ENCODE measurements around the gene UST. TPM values are rescaled to one million over a fixed set of nuclear protein-coding genes. Genes with fewer than 3 reads are reported as not detected.

UST gene
- total and polyA plus RNA-seq, 2 of the 8 experiments (the other 6 are each of a cell fraction or from before 2014, with no cell fraction given): 13.5 to 34.5 TPM

GRCh38 chr6:149031201-149031858 lies 284.5 kb downstream of the UST start:
- Histone ChIP-seq H2BK12ac (ENCODE audit: low read depth, low read length) (0 out of 2 replicates have a peak overlapping the region, but pooled peaks have one; percentile 50), H3K23ac (ENCODE audit: insufficient read length) (no peak overlapping the region), H3K4me1 (replicated peaks in 1 of 4; ENCODE audit: control insufficient read depth in 3 of 4, insufficient read depth in 4 of 4, low read length in 3 of 4) (peaks cover 0 to 3% (median 2%) of the 10 kb centered on the region in 4 experiments; a peak in 2 of 7 replicates), H3K56ac (replicated peaks; ENCODE audit: insufficient read length, low read depth, low read length) (no peak overlapping the region), H3K27ac (ENCODE audit: low read depth, low read length) (no peak overlapping the region), H2BK5ac (ENCODE audit: low read depth, low read length) (0 out of 2 replicates have a peak overlapping the region, but pooled peaks have one; percentile 57), H2AK5ac (ENCODE audit: low read depth, low read length) (no peak overlapping the region), H4K20me1 (replicated peaks in 1 of 2; ENCODE audit: control insufficient read depth in 1 of 2, insufficient read depth in 2 of 2, low read length in 2 of 2) (no peaks in the 10 kb centered on the region), H4K91ac (replicated peaks; ENCODE audit: insufficient read length, low read length) (no peak overlapping the region), H2BK20ac (ENCODE audit: low read length) (no peak overlapping the region), H3K36me3 (ENCODE audit: control insufficient read depth in 2 of 4, insufficient read depth in 4 of 4, low read length in 3 of 4) (no peaks in the 10 kb centered on the region), H4K5ac (ENCODE audit: insufficient read length, low read depth, low read length) (no peak overlapping the region), H3K79me2 (ENCODE audit: control insufficient read depth in 1 of 2, insufficient read depth in 2 of 2, low read length in 2 of 2) (no peaks in the 10 kb centered on the region), H2AFZ (ENCODE audit: low read length) (no peak overlapping the region), H2BK15ac (ENCODE audit: low read length) (no peak overlapping the region), H3K27me3 (replicated peaks in 1 of 4; ENCODE audit: control insufficient read depth in 3 of 4, extremely low read depth in 1 of 4, insufficient read depth in 3 of 4, low read length in 3 of 4) (no peaks in the 10 kb centered on the region), H4K8ac (ENCODE audit: extremely low read depth, insufficient read depth, low read length) (no peak overlapping the region), H3K4me3 (ENCODE audit: extremely low read depth in 1 of 4, insufficient read depth in 2 of 4, low read depth in 3 of 4, low read length in 4 of 4) (no peak overlapping the region), H3K14ac (ENCODE audit: insufficient read length) (no peak overlapping the region), H3K4me2 (ENCODE audit: insufficient read depth in 1 of 2, low read depth in 2 of 2, low read length in 2 of 2) (no peak overlapping the region), H3K23me2 (ENCODE audit: low read depth, low read length) (no peaks in the 10 kb centered on the region), H3K9me3 (ENCODE audit: insufficient read depth in 2 of 2, low read depth in 1 of 2, low read length in 1 of 2) (no peaks in the 10 kb centered on the region), H2BK120ac (replicated peaks; ENCODE audit: low read depth, low read length) (no peak overlapping the region), H3K4ac (replicated peaks; ENCODE audit: insufficient read length, low read depth, low read length) (no peak overlapping the region), H3K18ac (ENCODE audit: extremely low read depth, low read length) (no peak overlapping the region), H3K79me1 (ENCODE audit: low read depth, low read length) (peaks cover 4% of the 10 kb centered on the region; the same call in 1 of the 2 replicates), H3K9ac (replicated peaks in 1 of 4; ENCODE audit: extremely low read depth in 1 of 4, low read depth in 3 of 4, low read length in 3 of 4) (no peak overlapping the region)
- ChIA-PET POLR2A (ENCODE audit: partially characterized antibody) (interaction anchor here (0.6 to 1.4 kb wide), 3 partner anchors 13 to 658 kb away, joined by 3 to 4 read pairs (median 3); no protein-coding TSS in a partner anchor), CTCF (ENCODE audit: partially characterized antibody) (interaction anchor here (0.7 to 4.0 kb wide), 11 partner anchors 8 to 471 kb away, joined by 3 to 16 read pairs (median 3); no protein-coding TSS in a partner anchor)
- no peak for FAIRE-seq
- no peak for TF ChIP-seq TAF7 (optimal IDR thresholded peaks at IDR 0.05; ENCODE audit: borderline replicate concordance, low read depth, low read length)
- DNase-seq (ENCODE audit: low read depth in 1 of 2, low spot score in 2 of 2): no peak
- WGBS, 2 experiments (ENCODE audit: extremely low coverage in 1 of 2, insufficient coverage in 1 of 2, insufficient read length in 1 of 2, insufficient replicate concordance in 2 of 2, low coverage in 1 of 2, low lambda C conversion rate in 2 of 2, missing lambda C conversion rate in 1 of 2): 87% methylated on average over 4 of the region's 4 CpGs; no CpG with 5 or more reads in 1 of the 2 experiments

All from H1 (cell line).